Omental fat pad (tissue), 4 donors: ENCODE measurements around the gene BAMBI. TPM values are rescaled to one million over a fixed set of nuclear protein-coding genes. Genes with fewer than 3 reads are reported as not detected.

Experiments used
- ATAC-seq: fragments of 150-250 bp; one replicate; pipeline ENCODE4 v1.9.1; 2016; ENCODE audit warnings: mild to moderate bottlenecking, moderate library complexity; ENCODE audit not compliant: low FRiP score
- DNase-seq: peaks from one replicate; pipeline ENCODE4 v3.0.0-alpha.2; 2019; ENCODE audit warnings: low spot score
- total RNA-seq, 4 donors: library from RNA; depleted of rRNA; stranded (reverse); fragments of >200 nt; gene quantifications; one replicate each; pipeline ENCODE4 v1.1.0, GENCODE V29; 2016
- TF ChIP-seq, protein P1 (sequence below), 3 donors: fragments of 450-650 bp; IDR thresholded peaks; one replicate each; pipeline ENCODE4 v1.5.1; 2016 to 2017; ENCODE audit warnings: antibody characterized with exemption in 3 of 3, mild to moderate bottlenecking in 3 of 3, moderate library complexity in 2 of 3

The BAMBI gene
- total RNA-seq, 4 donors from 2014 or later, result 6.9 to 20.5 (median 13.3) TPM

DNA sequence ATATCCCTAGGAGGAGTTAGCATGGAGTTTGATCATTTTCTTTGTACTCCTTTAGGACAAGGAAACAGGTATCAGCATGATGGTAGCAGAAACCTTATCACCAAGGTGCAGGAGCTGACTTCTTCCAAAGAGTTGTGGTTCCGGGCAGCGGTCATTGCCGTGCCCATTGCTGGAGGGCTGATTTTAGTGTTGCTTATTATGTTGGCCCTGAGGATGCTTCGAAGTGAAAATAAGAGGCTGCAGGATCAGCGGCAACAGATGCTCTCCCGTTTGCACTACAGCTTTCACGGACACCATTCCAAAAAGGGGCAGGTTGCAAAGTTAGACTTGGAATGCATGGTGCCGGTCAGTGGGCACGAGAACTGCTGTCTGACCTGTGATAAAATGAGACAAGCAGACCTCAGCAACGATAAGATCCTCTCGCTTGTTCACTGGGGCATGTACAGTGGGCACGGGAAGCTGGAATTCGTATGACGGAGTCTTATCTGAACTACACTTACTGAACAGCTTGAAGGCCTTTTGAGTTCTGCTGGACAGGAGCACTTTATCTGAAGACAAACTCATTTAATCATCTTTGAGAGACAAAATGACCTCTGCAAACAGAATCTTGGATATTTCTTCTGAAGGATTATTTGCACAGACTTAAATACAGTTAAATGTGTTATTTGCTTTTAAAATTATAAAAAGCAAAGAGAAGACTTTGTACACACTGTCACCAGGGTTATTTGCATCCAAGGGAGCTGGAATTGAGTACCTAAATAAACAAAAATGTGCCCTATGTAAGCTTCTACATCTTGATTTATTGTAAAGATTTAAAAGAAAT is 4.8 kb downstream of the BAMBI start:
- TF ChIP-seq, protein P1, sequence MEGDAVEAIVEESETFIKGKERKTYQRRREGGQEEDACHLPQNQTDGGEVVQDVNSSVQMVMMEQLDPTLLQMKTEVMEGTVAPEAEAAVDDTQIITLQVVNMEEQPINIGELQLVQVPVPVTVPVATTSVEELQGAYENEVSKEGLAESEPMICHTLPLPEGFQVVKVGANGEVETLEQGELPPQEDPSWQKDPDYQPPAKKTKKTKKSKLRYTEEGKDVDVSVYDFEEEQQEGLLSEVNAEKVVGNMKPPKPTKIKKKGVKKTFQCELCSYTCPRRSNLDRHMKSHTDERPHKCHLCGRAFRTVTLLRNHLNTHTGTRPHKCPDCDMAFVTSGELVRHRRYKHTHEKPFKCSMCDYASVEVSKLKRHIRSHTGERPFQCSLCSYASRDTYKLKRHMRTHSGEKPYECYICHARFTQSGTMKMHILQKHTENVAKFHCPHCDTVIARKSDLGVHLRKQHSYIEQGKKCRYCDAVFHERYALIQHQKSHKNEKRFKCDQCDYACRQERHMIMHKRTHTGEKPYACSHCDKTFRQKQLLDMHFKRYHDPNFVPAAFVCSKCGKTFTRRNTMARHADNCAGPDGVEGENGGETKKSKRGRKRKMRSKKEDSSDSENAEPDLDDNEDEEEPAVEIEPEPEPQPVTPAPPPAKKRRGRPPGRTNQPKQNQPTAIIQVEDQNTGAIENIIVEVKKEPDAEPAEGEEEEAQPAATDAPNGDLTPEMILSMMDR (IDR thresholded peaks at IDR 0.05), result no peak
- no peak for ATAC-seq
- no peak for DNase-seq

GRCh38 chr10:28684157-28684985 is 7.0 kb downstream of the BAMBI start:
- no peak for DNase-seq
- TF ChIP-seq, protein P1 (IDR thresholded peaks at IDR 0.05), result no peak
- no peak for ATAC-seq

- no peak for DNase-seq
- TF ChIP-seq, protein P1 (IDR thresholded peaks at IDR 0.05), result no peak
- no peak for ATAC-seq
These were observed 7.8 kb downstream of the BAMBI start for GRCh38 chr10:28684986-28685580.

- ATAC-seq (no peak), DNase-seq (no peak)
- TF ChIP-seq, protein P1 (IDR thresholded peaks at IDR 0.05), result no peak
These were observed 8.4 kb downstream of the BAMBI start for GRCh38 chr10:28685717-28686116.

GRCh38 chr10:28686835-28687682 is 9.7 kb downstream of the BAMBI start:
- no peak for DNase-seq
- ATAC-seq, result no peak
- TF ChIP-seq, protein P1 (IDR thresholded peaks at IDR 0.05), result no peak

- TF ChIP-seq, protein P1 (IDR thresholded peaks at IDR 0.05), result no peak
- DNase-seq, result no peak
- ATAC-seq, result no peak
These were observed 10.3 kb downstream of the BAMBI start for GRCh38 chr10:28687683-28688001.
